ENCODE data around the gene MT1HL1.

MT1HL1 gene

GRCh38 chr1:237038211-237038610, 34.0 kb upstream of the MT1HL1 start:
- Histone ChIP-seq H3K9ac (ENCODE audit: low read length) (no peak overlapping the region), H3K4me1 (ENCODE audit: control insufficient read depth, insufficient read depth, low read length) (no peaks in the 10 kb centered on the region), H3K9me3 (ENCODE audit: control insufficient read depth, low read length) (no peaks in the 10 kb centered on the region), H3K4me3 (ENCODE audit: low read length) (no peak overlapping the region), H3K27me3 (ENCODE audit: control insufficient read depth, insufficient read depth, low read length) (peaks cover 13% of the 10 kb centered on the region), H3K36me3 (ENCODE audit: control insufficient read depth, insufficient read depth, low read length) (no peaks in the 10 kb centered on the region)

DNA sequence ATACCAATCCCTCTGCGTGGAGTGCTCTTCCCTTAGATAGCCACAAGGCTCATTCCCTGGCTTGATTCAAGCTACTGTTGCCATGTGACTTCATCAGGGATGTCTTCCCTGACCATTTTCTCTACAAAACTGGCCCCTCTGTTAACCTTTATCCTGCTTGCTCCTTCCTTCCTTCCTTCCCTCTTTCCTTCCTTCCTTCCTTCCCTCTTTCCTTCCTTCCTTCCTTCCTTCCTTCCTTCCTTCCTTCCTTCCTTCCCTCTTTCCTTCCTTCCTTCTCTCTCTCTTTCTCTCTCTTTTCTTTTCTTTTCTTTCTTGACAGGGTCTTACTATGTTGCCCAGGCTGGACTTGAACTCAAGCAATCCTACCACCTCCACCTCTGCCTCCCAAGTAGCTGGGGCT, 31.5 kb upstream of the MT1HL1 start:
- Histone ChIP-seq H3K4me3 (ENCODE audit: low read length) (no peak overlapping the region), H3K9ac (ENCODE audit: low read length) (no peak overlapping the region), H3K36me3 (ENCODE audit: control insufficient read depth, insufficient read depth, low read length) (no peaks in the 10 kb centered on the region), H3K9me3 (ENCODE audit: control insufficient read depth, low read length) (no peaks in the 10 kb centered on the region), H3K27me3 (ENCODE audit: control insufficient read depth, insufficient read depth, low read length) (no peaks in the 10 kb centered on the region), H3K4me1 (ENCODE audit: control insufficient read depth, insufficient read depth, low read length) (no peaks in the 10 kb centered on the region)

GRCh38 chr1:237033804-237034203, 29.6 kb upstream of the MT1HL1 start:
- H3K4me1 ChIP-seq (ENCODE audit: control insufficient read depth, insufficient read depth, low read length): no peaks in the 10 kb centered on the region

GRCh38 chr1:237033061-237033460, 28.8 kb upstream of the MT1HL1 start:
- H3K4me3 ChIP-seq (ENCODE audit: low read length): no peak overlapping the region
- H3K4me1 ChIP-seq (ENCODE audit: control insufficient read depth, insufficient read depth, low read length): no peaks in the 10 kb centered on the region
- H3K9ac ChIP-seq (ENCODE audit: low read length): no peak overlapping the region
- H3K27me3 ChIP-seq (ENCODE audit: control insufficient read depth, insufficient read depth, low read length): no peaks in the 10 kb centered on the region
- no peaks in the 10 kb centered on the region for H3K9me3 ChIP-seq (ENCODE audit: control insufficient read depth, low read length)
- H3K36me3 ChIP-seq (ENCODE audit: control insufficient read depth, insufficient read depth, low read length): no peaks in the 10 kb centered on the region

More at GRCh38 chr1:237033804-237034203, 29.6 kb upstream of the MT1HL1 start:
- no peaks in the 10 kb centered on the region for H3K36me3 ChIP-seq (ENCODE audit: control insufficient read depth, insufficient read depth, low read length)
- no peaks in the 10 kb centered on the region for H3K9me3 ChIP-seq (ENCODE audit: control insufficient read depth, low read length)
- no peak overlapping the region for H3K9ac ChIP-seq (ENCODE audit: low read length)
- H3K27me3 ChIP-seq (ENCODE audit: control insufficient read depth, insufficient read depth, low read length): no peaks in the 10 kb centered on the region
- no peak overlapping the region for H3K4me3 ChIP-seq (ENCODE audit: low read length)

DNA sequence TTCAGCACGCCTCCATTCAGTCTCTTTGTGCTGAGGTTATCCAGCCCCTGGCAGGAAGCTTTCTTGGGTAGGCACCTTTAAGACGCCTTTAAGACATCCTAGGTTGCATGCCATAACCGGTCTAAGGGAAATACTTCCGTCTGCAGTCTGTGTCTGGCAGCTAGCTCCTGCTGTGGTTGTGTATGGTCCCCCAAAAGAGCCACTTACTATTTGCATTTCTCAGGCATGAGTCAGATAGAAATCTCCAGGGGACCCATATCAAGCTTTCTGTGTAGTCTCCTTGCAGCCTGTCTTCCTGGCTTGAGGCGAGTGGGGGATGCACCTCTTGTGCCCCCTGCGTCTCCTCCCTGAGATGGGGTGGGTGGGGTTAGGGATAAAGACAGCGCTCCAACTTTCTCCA, 27.8 kb upstream of the MT1HL1 start:
- Histone ChIP-seq H3K4me3 (ENCODE audit: low read length) (no peak overlapping the region), H3K36me3 (ENCODE audit: control insufficient read depth, insufficient read depth, low read length) (no peaks in the 10 kb centered on the region), H3K27me3 (ENCODE audit: control insufficient read depth, insufficient read depth, low read length) (no peaks in the 10 kb centered on the region), H3K9me3 (ENCODE audit: control insufficient read depth, low read length) (no peaks in the 10 kb centered on the region), H3K4me1 (ENCODE audit: control insufficient read depth, insufficient read depth, low read length) (no peaks in the 10 kb centered on the region), H3K9ac (ENCODE audit: low read length) (no peak overlapping the region)

- Histone ChIP-seq H3K36me3 (ENCODE audit: control insufficient read depth, insufficient read depth, low read length) (no peaks in the 10 kb centered on the region), H3K4me3 (ENCODE audit: low read length) (no peak overlapping the region), H3K9ac (ENCODE audit: low read length) (no peak overlapping the region), H3K9me3 (ENCODE audit: control insufficient read depth, low read length) (no peaks in the 10 kb centered on the region), H3K27me3 (ENCODE audit: control insufficient read depth, insufficient read depth, low read length) (no peaks in the 10 kb centered on the region), H3K4me1 (ENCODE audit: control insufficient read depth, insufficient read depth, low read length) (no peaks in the 10 kb centered on the region)
Observed at GRCh38 chr1:237031480-237031879, 27.2 kb upstream of the MT1HL1 start.

- Histone ChIP-seq H3K27me3 (ENCODE audit: control insufficient read depth, insufficient read depth, low read length) (no peaks in the 10 kb centered on the region), H3K4me3 (ENCODE audit: low read length) (no peak overlapping the region), H3K4me1 (ENCODE audit: control insufficient read depth, insufficient read depth, low read length) (no peaks in the 10 kb centered on the region), H3K9me3 (ENCODE audit: control insufficient read depth, low read length) (no peaks in the 10 kb centered on the region), H3K9ac (ENCODE audit: low read length) (no peak overlapping the region), H3K36me3 (ENCODE audit: control insufficient read depth, insufficient read depth, low read length) (no peaks in the 10 kb centered on the region)
Observed at GRCh38 chr1:237029850-237030535, 25.8 kb upstream of the MT1HL1 start.

- H3K9me3 ChIP-seq (ENCODE audit: control insufficient read depth, low read length): no peaks in the 10 kb centered on the region
- H3K4me3 ChIP-seq (ENCODE audit: low read length): no peak overlapping the region
- no peaks in the 10 kb centered on the region for H3K4me1 ChIP-seq (ENCODE audit: control insufficient read depth, insufficient read depth, low read length)
- no peak overlapping the region for H3K9ac ChIP-seq (ENCODE audit: low read length)
- no peaks in the 10 kb centered on the region for H3K36me3 ChIP-seq (ENCODE audit: control insufficient read depth, insufficient read depth, low read length)
- no peaks in the 10 kb centered on the region for H3K27me3 ChIP-seq (ENCODE audit: control insufficient read depth, insufficient read depth, low read length)
Observed at GRCh38 chr1:237029240-237029639, 25.0 kb upstream of the MT1HL1 start.

DNA sequence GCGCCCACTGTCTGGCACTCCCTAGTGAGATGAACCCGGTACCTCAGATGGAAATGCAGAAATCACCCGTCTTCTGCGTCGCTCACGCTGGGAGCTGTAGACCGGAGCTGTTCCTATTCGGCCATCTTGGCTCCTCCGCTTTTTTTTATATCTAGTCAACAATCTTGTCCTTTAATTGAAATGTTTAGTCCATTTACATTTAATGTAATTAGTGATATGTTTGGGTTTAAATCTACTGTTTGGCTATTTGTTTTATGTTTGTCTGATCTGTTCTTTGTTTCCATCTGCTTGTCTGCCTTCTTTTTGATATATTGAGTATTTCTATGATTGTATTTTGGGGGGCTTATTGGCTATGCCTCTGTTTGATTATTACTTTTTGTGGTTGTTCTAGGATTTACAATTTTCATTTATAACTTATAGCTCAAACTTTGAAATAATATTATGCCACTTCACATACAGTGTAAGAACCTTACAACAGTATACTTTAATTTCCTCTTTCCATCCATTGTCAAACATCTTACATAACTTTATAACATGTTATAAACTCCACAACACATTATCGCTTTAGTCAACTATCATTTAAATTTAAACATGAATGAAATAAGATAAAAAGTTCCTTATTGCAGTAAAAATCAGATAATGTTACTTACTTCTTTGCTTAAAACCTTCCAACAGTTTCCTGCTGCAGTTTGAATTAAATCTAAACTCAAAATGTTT, 21.3 kb upstream of the MT1HL1 start:
- Histone ChIP-seq H3K27me3 (ENCODE audit: control insufficient read depth, insufficient read depth, low read length) (no peaks in the 10 kb centered on the region), H3K4me3 (ENCODE audit: low read length) (no peak overlapping the region), H3K9me3 (ENCODE audit: control insufficient read depth, low read length) (no peaks in the 10 kb centered on the region), H3K36me3 (ENCODE audit: control insufficient read depth, insufficient read depth, low read length) (no peaks in the 10 kb centered on the region), H3K4me1 (ENCODE audit: control insufficient read depth, insufficient read depth, low read length) (no peaks in the 10 kb centered on the region), H3K9ac (ENCODE audit: low read length) (no peak overlapping the region)

DNA sequence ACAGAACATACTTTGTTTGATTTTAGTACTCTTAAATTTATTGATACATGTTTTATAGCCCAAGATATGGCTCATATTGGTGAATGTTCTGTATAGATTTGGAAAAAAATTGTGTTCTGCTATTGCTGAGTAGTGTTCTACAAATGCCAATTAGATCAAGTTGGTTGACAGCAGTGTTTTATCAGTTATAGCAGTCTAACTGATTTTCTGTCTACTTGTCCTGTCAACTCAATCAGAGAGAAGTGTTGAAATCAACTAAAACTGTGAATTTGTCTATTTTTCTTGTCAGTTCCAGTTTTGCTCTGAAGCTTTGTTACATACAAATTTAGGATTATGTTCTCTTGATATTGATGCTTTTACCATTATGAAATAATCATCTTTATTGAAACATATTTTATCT, 14.7 kb upstream of the MT1HL1 start:
- no peaks in the 10 kb centered on the region for H3K27me3 ChIP-seq (ENCODE audit: control insufficient read depth, insufficient read depth, low read length)
- no peaks in the 10 kb centered on the region for H3K4me1 ChIP-seq (ENCODE audit: control insufficient read depth, insufficient read depth, low read length)
- no peak overlapping the region for H3K4me3 ChIP-seq (ENCODE audit: low read length)
- no peaks in the 10 kb centered on the region for H3K9me3 ChIP-seq (ENCODE audit: control insufficient read depth, low read length)
- no peaks in the 10 kb centered on the region for H3K36me3 ChIP-seq (ENCODE audit: control insufficient read depth, insufficient read depth, low read length)
- H3K9ac ChIP-seq (ENCODE audit: low read length): no peak overlapping the region

- no peak overlapping the region for H3K9ac ChIP-seq (ENCODE audit: low read length)
- no peak overlapping the region for H3K4me3 ChIP-seq (ENCODE audit: low read length)
- no peaks in the 10 kb centered on the region for H3K27me3 ChIP-seq (ENCODE audit: control insufficient read depth, insufficient read depth, low read length)
- peaks cover 5% of the 10 kb centered on the region for H3K4me1 ChIP-seq (ENCODE audit: control insufficient read depth, insufficient read depth, low read length)
- H3K36me3 ChIP-seq (ENCODE audit: control insufficient read depth, insufficient read depth, low read length): no peaks in the 10 kb centered on the region
- H3K9me3 ChIP-seq (ENCODE audit: control insufficient read depth, low read length): no peaks in the 10 kb centered on the region
Observed at GRCh38 chr1:237016626-237017025, 12.4 kb upstream of the MT1HL1 start.

- H3K36me3 ChIP-seq (ENCODE audit: control insufficient read depth, insufficient read depth, low read length): no peaks in the 10 kb centered on the region
- no peak overlapping the region for H3K4me3 ChIP-seq (ENCODE audit: low read length)
- H3K9ac ChIP-seq (ENCODE audit: low read length): no peak overlapping the region
- H3K27me3 ChIP-seq (ENCODE audit: control insufficient read depth, insufficient read depth, low read length): no peaks in the 10 kb centered on the region
- no peaks in the 10 kb centered on the region for H3K9me3 ChIP-seq (ENCODE audit: control insufficient read depth, low read length)
- H3K4me1 ChIP-seq (ENCODE audit: control insufficient read depth, insufficient read depth, low read length): peaks cover 5% of the 10 kb centered on the region
Observed at GRCh38 chr1:237013608-237014007, 9.4 kb upstream of the MT1HL1 start.
